Stimulated activated CD4-positive, alpha-beta T cell treated with anti-CD3 and anti-CD28 coated beads, Interleukin-4, amount 100 ng/mL, for 4 hours (primary cell): Measurements from ENCODE around the gene COL13A1.

Source experiments
- DNase-seq, 2 experiments: peaks; one replicate each; pipeline ENCODE4 v3.0.0-alpha.2; 2020

The COL13A1 gene

GRCh38 chr10:69892816-69893215 lies 91.1 kb downstream of the COL13A1 start:
- no peak for DNase-seq

GRCh38 chr10:69893271-69893900 lies 91.7 kb downstream of the COL13A1 start:
- no peak for DNase-seq

GRCh38 chr10:69894156-69894555 lies 92.5 kb downstream of the COL13A1 start:
- no peak for DNase-seq

GRCh38 chr10:69895759-69896158 lies 94.1 kb downstream of the COL13A1 start:
- no peak for DNase-seq

GRCh38 chr10:69896606-69897231 lies 95.0 kb downstream of the COL13A1 start:
- DNase-seq: no peak

- DNase-seq: no peak
These were observed 95.7 kb downstream of the COL13A1 start for GRCh38 chr10:69897432-69897831.

- DNase-seq: no peak
These were observed 96.3 kb downstream of the COL13A1 start for GRCh38 chr10:69897999-69898398.

- no peak for DNase-seq
These were observed 96.8 kb downstream of the COL13A1 start for GRCh38 chr10:69898524-69898923.

GRCh38 chr10:69898941-69899340 lies 97.2 kb downstream of the COL13A1 start:
- DNase-seq: no peak

GRCh38 chr10:69899727-69900595 lies 98.3 kb downstream of the COL13A1 start:
- DNase-seq: no peak

GRCh38 chr10:69901022-69901421 lies 99.3 kb downstream of the COL13A1 start:
- DNase-seq: no peak

- no peak for DNase-seq
These were observed 100.2 kb downstream of the COL13A1 start for GRCh38 chr10:69901628-69902505.

GRCh38 chr10:69902835-69903535 lies 101.3 kb downstream of the COL13A1 start:
- no peak for DNase-seq

GRCh38 chr10:69904533-69904932 lies 102.8 kb downstream of the COL13A1 start:
- DNase-seq: no peak

- no peak for DNase-seq
These were observed 104.7 kb downstream of the COL13A1 start for GRCh38 chr10:69906425-69906824.

GRCh38 chr10:69907517-69907916 lies 105.8 kb downstream of the COL13A1 start:
- DNase-seq: no peak

GRCh38 chr10:69908124-69908523 lies 106.4 kb downstream of the COL13A1 start:
- DNase-seq: no peak

GRCh38 chr10:69910561-69910960 lies 108.9 kb downstream of the COL13A1 start:
- no peak for DNase-seq

GRCh38 chr10:69911613-69912528 lies 110.2 kb downstream of the COL13A1 start:
- no peak for DNase-seq

- no peak for DNase-seq
These were observed 110.9 kb downstream of the COL13A1 start for GRCh38 chr10:69912589-69912988.
